Measurements from ENCODE around the gene LRRFIP2.

The LRRFIP2 gene

DNA sequence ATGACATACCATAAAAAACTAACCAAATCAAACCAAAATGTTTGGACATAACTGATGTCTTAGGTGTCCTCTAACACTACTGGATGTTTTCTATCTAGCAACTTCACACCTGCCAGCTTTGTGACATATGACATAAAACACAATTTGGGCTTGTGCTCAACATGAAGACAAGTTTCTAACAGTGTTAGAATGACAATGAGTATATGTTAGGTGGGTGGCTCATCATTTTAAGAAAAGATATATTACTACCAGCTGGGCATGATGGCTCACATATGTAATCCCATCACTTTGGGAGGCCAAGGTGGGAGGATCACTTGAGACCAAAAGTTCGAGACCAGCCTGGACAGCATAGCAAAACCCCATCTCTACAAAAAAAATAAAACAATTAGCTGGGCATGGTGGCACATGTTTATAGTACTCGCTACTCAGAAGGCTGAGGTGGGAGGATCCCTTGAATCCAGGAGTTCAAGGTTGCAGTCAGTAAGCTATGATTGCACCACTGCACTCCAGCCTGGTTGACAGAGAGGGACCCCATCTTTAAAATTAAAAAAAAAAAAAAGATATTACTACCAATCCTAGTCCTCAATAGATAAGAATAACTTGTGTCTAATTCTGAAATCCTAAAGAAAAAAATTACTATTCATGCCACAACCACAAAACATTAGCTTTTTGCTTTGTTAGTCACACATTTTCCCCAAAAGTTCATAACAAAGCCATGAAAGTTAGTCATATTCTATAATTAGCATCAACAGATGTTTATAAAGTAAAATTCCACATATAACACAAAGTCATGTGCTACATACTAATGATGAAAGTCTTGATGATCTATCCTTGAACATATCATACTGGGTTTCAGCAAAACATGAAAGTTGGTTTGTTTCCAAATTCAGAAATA lies 59.9 kb downstream of the LRRFIP2 start:
- no peak for DNase-seq (ENCODE audit: low read depth)

DNA sequence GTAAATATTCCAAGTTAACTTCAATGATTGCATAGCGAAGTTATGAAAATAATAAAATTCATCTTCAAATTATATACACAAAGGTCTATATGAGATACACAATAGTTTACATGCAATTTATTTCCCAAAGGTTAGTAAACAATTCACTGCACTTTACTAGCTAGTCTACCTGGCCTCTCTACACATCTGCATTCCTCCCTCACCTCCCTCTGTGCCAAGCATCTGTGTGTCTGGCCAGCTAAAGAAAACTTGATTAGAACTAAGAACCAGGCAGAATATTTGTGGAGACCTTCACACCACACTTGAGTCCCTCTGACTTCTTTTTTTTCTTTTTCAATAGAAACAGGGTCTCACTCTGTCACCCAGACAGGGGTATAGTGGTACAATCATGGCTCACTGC lies 61.4 kb downstream of the LRRFIP2 start:
- DNase-seq (ENCODE audit: low read depth): no peak

DNA sequence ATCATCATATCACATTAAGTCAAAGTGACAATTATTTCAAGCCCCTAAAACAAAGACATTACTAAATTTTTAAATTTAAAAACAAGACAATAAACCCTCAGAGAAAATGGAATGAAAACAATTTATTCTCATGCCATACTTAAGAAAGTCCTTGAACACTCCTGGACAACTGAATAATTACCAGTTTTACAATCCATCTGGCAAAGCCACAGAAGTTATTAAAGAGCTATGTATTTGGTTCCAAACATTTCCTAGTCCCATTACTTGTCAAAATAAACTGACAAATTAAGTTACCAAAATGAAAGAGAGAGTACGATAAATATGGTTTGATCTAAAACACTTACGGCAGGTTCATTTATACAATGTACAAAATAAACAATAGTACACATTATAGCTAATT lies 63.2 kb downstream of the LRRFIP2 start:
- no peak for DNase-seq (ENCODE audit: low read depth)

DNA sequence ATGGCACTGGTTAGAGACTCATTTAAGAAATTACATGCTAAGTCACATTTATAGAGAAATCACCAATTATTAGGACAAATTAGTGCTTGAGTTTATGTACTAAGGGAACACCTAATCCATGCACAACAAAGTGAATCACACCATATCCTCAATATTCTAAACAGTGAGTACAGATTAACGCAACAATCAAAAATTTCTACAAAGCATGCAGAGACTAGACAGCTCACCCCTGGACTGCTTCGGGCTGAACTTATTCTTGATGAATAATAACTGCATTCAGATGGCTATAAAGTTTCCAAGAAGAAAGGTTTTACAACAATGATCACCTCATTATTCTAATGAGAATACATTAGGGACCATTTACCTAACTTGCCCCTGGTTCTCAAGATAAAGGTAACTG lies 66.5 kb downstream of the LRRFIP2 start:
- DNase-seq (ENCODE audit: low read depth): no peak

DNA sequence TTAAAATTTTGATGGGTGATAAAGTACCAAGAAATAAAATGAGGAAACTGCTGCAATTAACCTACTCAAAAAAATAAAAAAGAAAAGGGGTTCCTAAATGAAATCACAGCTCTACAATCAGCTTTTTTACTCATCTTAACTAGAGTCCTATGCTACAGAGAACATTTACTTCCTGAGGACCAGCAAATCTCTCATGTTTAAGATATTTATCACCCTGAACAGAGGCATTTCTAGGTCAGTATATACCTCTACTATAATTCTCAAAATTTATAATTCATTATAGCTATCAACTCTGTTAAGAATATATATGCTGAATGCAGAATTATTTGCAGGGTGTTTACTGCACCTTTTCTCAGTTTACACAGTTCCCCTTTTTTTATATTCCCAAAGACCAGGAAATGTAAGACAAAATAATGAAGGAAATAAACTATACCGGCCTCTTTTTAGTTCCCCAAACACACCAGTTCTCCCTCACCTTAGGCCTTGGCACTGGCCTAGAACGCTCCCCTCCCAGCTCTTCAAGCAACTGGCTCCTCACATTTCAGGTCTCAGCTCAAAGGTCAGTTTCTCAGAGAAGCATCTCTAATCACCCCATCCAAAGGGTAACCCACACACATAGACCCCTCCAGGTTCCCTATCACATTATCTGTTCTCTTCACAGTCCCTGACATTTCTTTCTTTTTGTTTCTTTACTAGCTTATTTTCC lies 71.1 kb downstream of the LRRFIP2 start:
- DNase-seq (ENCODE audit: low read depth): no peak

DNA sequence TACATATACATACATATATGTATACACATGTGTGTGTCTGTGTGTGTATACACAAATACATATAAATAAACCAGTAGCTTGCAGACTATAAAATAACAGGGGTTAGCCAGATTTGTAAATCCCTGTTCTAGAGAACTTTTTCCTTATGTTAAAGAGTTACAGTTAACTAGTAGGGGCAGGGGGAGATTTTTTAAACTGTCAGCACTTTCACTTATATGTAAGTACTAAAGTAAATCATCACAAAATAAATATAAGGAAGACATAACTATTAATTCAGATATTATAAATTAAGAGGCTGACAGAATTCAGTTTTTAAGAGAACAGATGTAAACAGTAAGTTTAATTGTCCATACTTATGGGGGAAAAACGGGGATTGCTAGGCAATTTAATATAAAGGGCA lies 74.0 kb downstream of the LRRFIP2 start:
- DNase-seq (ENCODE audit: low read depth): no peak

DNA sequence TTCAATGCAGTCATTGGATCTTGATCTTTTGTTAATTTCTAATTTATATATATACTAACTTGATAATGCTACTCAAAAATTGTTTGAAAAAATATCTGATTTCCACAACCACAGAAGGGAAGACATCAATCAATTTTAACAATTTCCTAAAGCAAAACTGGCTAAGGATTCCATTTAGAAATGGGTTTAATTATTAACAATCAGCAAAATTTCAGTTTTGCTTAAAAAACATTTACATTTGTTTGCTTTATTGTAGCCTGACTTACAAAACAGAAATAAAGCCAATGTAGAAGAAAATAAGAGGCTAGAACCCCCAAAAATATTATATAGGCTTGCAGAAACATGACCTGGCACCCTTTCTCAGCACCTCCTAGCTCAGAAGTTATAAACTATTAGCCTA lies 74.9 kb downstream of the LRRFIP2 start:
- DNase-seq (ENCODE audit: low read depth): no peak

DNA sequence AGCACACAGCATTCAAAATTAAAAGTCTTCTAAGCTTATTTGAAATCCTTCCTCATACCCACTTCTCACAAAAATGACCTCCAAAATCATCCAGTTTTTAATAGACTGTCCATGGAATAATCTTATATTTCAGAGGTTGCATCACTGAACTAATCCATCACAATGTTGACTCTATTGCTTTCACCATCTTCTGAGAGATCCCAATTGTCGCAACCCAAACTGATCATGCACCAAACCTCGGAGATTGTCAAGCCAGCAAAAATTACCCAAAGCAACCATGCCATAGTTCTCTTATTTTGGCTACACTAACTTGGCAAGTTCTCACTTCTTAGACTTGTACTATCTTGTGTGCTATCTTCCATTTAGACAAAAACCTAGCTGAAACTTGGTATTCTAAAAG lies 75.5 kb downstream of the LRRFIP2 start:
- DNase-seq (ENCODE audit: low read depth): no peak

DNA sequence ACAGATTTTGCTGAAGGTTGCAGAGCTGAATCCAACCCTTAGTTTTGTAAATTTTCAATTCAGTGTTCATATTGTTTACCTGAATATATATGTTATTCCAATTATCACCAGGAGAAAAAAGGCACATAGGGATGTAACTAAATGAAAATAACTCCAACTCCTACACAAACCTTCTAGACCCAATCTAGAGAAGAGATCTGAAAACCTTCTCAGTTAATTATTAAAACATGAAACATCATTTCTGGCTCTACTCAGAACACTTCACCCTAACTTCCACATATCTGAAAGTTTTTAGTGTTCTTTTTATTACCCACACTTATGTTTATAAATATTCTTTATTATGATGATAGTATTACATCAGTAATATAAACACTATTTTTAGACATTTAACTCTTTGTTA lies 76.6 kb downstream of the LRRFIP2 start:
- no peak for DNase-seq (ENCODE audit: low read depth)

DNA sequence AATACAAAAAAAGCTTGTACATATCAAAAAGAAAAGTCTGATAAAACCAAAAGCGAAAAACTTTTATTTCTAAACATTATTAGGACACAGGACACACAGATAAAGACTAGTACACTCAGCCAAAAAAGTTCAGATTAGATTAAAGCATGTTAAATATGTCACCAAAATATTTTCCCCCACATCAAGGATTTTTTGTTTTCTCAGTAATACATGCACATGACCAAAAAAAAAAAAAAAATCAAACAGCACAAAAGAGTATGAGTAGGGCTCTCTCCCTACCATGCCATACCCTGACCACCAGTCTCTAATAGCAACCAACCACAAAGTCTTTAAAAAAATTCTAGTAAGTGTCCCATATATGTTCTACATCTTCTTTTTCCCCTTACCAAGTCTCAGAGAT lies 77.4 kb downstream of the LRRFIP2 start:
- DNase-seq (ENCODE audit: low read depth): no peak

DNA sequence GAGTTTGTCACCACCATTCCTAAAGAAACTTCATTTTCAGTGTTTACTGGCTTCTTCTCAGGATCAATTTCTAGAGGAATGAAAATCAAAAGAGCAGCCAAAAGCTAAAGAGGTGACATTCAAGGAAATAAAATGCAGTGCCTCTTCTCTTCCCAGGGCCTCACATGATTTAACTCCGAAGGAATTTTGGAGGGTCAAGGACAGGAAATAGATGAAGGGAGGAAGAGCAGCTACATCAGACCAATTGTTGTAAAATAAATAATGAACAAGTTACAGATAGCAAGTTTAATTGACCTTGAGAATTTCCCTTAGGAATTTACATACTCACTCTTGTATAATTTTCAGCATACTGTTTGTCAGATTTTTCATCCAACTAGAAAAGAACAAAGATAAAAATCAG lies 78.1 kb downstream of the LRRFIP2 start:
- no peak for DNase-seq (ENCODE audit: low read depth)

DNA sequence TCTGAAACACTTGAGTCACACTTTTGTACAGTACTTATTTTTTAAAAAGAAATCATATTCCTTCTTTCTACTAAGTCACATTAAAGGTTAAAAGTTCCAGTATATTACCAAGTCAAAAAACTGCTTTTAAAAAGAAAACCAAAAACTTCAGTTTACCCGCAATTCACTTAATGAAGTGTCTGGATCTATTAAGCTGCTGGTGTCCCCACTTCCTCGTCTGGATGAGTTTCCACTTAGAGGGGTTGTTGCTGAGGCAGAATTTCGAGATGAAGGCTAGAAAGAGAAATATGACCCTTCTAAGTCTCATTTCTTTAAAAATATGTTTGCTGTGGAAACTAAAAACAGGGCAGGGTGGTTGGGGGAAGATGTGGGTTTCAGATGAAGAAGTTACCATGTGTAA lies 79.7 kb downstream of the LRRFIP2 start:
- no peak for DNase-seq (ENCODE audit: low read depth)

DNA sequence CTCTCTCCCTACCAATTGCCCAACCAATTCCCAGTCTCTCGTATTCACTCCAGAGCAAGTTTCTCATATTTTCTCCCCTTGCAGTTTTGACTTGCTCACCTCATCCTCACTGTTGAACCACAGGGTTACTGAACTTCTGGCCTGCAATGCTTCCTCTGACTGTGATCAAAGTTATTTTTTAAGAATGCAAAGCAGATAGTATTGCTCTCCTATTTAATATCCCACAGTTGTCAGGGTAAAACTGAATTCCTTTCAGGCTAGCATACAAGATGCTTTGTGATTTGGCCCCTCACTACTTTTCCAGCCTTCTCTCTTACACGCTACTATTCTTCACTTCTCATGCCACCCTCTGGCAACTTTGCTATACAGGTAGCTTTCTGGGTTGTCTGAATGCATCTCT lies 80.9 kb downstream of the LRRFIP2 start:
- DNase-seq (ENCODE audit: low read depth): no peak

DNA sequence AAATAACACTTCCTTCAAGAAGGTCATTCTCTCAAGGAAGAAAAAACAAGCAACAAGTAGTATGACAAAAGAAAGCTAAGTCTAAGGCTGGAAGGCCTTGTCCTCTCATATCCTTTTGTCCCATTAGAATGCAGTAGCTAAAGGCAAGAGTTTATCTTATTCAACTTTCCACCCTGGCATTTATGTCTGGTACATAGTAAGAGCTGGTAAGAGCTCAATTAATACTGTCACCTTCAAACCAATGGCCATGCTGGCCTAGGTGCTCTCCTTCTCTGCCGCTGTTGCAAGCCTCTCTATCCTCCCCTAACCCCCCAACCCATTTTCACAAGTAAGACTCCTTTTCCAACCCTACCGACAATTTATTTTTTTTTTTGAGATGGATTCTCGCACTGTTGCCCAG lies 81.9 kb downstream of the LRRFIP2 start:
- no peak for DNase-seq (ENCODE audit: low read depth)

DNA sequence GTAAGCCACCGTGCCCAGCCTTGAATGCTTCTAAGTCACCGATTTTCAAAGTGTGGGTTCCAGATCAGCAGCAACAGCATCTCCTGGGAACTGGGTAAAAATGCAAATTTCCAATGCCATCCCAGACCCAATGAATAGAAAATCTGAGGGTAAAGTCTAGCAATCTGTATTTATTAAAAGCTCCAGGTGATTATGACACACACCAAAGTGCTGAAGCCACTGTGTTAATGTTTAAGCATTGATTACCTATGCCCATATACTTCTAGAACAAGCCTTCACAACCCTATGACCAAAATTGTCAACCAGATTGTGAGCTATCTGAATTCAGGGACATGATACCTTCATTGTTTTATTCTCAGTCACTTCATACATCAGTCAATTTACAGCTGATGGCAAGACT lies 86.5 kb downstream of the LRRFIP2 start:
- no peak for DNase-seq (ENCODE audit: low read depth)

DNA sequence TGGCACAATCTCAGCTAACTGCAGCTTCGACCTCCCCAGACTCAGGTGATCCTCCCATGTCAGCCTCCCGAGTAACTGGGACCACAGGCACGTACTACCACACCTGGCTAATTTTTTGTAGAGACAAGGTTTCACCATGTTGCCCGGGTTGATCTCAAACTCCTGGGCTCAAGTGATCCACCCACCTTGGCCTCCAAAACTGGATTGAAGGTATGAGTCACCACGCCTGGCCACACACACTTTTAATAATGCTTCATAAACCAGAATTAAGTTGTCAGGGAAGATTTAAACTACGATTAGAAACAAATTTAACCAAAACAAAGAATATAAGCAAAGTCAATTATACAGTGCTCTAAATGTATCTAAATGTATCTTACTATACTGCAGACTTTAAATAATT lies 87.5 kb downstream of the LRRFIP2 start:
- DNase-seq (ENCODE audit: low read depth): no peak

DNA sequence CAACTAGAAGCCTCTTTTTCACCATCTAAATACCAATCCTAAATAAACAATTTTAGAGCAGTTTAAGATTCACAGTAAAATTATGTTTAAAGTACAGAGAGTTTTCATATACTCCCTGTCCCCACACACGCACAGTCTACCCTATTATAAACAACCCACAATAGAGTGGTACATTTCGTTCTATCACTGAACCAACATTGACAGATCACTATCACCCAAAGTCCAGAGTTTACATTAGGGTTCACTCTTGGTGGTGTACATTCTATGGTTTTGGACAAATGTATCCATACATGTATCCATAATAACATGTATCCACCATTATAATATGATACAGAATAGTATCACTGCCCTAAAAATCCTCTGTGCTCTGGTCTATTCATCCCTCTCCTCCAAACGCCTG lies 92.1 kb downstream of the LRRFIP2 start:
- no peak for DNase-seq (ENCODE audit: low read depth)

DNA sequence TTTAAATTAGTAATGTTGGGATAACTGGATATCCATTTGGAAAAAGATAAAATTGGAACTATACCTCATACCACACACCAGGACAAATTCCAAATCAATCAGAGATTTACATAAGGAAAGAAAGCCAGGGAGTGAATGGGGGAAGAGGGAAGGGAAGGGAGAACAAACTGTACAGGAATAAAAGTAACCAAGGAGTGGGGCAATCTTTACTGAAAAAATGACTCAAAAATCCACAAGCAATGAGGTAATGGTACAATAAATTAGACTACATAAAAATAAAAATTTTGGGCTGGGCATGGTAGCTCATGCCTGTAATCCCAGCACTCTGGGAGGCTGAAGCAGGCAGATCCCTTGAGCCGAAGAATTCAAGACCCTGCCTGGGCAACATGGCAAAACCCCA lies 98.4 kb downstream of the LRRFIP2 start:
- no peak for DNase-seq (ENCODE audit: low read depth)

DNA sequence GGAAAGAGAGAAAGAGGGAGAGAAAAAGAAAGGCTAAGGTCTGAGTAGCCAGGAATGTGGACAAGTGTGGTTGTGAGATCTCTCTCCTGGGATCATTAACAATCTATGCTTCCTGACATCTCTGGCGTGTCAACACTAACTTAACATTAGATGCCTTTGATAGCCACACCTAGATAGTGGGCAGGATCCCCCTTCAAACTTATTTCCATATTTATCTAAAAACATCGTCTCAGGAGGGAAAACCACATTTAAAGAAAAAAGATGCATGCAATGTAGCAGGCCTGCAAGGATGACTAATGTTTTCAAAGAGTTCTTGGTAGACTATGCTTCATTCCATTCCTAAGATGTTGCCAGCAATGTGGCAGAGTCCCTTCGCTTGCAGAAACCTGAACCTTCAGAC lies 100.2 kb downstream of the LRRFIP2 start:
- DNase-seq (ENCODE audit: low read depth): no peak

DNA sequence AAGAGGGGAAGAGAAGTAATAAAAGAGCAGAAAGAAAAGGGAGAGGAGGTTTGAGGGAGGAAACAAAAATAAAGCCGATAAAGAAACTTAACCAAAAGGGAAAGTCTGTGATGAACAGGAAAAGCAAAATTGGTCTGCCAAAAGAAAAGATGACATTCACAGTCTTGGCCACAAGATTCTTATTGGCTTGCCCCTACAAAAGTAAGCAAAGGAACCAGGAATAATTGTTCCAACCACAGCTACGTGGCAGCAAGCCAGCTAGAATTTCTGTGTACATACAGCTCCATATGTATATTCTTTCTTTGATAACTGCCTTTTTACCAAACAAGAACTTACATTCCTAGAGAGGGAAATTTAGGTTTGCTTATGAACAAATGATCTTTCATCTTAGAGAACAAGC lies 101.5 kb downstream of the LRRFIP2 start:
- no peak for DNase-seq (ENCODE audit: low read depth)

DNA sequence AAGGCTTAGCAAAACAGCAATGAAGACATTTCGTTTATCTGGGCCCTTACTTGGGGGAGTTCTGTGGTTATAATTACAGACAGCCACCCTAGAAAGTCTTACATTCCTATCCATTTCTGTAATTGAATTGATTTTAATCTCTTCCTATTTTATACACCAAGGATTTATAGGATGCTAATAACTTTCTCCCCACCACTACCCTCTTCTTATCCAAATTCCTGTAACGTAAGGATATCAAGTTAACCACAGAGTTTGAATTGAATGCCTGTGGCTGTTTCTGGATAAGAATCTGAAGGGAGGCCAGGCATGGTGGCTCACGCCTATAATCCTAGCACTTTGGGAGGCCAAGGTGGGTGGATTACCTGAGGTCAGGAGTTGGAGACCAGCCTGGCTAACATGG lies 102.5 kb downstream of the LRRFIP2 start:
- DNase-seq (ENCODE audit: low read depth): no peak

DNA sequence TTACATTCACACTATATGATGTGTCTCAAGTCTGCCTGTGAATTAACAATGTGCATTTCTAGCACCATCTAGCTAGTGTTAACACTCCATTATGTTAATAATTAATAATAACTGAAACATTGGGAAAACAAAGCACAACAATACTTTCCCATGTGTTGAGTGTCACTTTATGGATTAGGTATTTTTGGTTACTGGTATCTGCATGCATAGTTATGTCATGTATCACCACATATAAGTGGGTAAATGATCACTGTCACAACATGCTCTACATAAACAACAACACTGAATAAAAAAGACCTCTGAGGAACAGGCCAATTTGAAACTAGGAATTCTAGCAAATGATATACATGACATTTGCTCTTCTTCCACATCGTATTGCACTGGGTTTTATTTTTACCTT lies 106.4 kb downstream of the LRRFIP2 start:
- no peak for DNase-seq (ENCODE audit: low read depth)

DNA sequence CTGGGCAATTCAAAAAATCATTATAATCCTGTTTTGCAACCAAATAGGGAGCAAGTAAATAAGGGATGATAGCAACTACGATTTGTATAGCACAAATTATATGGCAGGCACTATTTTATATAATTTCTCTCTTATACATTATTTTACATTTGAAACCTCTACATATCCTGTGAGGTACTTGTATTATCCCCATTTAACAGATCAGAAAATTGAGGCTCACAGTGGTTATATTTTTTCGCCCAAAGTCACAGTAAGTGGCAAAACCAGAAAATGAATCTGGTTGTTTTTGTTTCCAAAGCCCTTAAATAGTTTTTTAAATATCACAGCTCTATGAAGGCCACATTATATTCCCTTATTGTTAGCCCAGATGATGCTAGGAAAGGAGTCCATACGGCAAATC lies 106.8 kb downstream of the LRRFIP2 start:
- no peak for DNase-seq (ENCODE audit: low read depth)

DNA sequence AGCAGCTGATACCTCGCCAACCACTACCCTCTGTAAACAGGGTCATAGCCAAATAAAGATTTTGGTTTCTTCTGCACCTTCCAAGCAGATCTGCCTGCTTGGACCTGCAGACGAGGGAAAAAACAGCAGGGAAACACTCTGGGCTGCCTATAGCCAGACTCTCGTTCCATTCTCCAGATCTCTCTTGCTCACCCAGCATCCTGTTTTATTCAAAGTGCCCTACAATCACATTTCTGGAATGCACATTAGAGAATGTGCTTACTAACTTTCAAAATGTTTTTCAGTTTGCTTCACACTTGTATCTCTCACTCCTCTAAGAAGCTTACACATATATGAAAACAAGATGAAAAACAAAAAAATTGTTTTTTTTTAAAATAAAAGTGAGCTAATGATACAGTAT lies 109.6 kb downstream of the LRRFIP2 start:
- DNase-seq (ENCODE audit: low read depth): no peak

All from stimulated activated CD8-positive, alpha-beta memory T cell treated with anti-CD3 and anti-CD28 coated beads, Interleukin-4, amount 100 ng/mL, for 24 hours (primary cell).